ENCODE results near the gene SPACA1.

GRCh38 chr6:88031550-88031949 is 16.1 kb upstream of the SPACA1 start:
- TF ChIP-seq CTCF (conservative IDR thresholded peaks at IDR 0.05; ENCODE audit: low read depth, low read length): no peak
- TF ChIP-seq POLR2A (IDR thresholded peaks at IDR 0.05; ENCODE audit: low read depth, low read length): no peak
- TF ChIP-seq RAD21 (IDR thresholded peaks at IDR 0.05; ENCODE audit: low read length): no peak
